WTC11 (cell line): ENCODE results near the gene PEX10.

Experiments used
- CREB1 ChIP-seq: sonication (generic); formaldehyde crosslinking; IDR thresholded peaks from 2 replicates; pipeline ENCODE4 v1.8.0; 2023; ENCODE audit warnings: mild to moderate bottlenecking, missing genetic modification reagents
- CTCF ChIP-seq: fragments of 200-600 bp; IDR thresholded peaks from 2 replicates; pipeline ENCODE4 v1.8.0; 2022; ENCODE audit warnings: antibody characterized with exemption
- ELF4 ChIP-seq: sonication (generic); formaldehyde crosslinking; IDR thresholded peaks from 2 replicates; pipeline ENCODE4 v1.8.1; 2022; ENCODE audit warnings: low read depth, mild to moderate bottlenecking, moderate library complexity, missing genetic modification reagents
- IRF1 ChIP-seq: sonication (generic); formaldehyde crosslinking; IDR thresholded peaks from 2 replicates; pipeline ENCODE4 v1.8.0; 2023; ENCODE audit warnings: missing genetic modification reagents
- JAZF1 ChIP-seq: fragments of 250-450 bp; sonication (Bioruptor Pico); IDR thresholded peaks from 2 replicates; pipeline ENCODE4 v1.9.0; 2021; ENCODE audit warnings: moderate library complexity, mild to moderate bottlenecking, inconsistent platforms
- JUN ChIP-seq: sonication (generic); formaldehyde crosslinking; IDR thresholded peaks from 2 replicates; pipeline ENCODE4 v1.8.0; 2023; ENCODE audit warnings: mild to moderate bottlenecking, missing genetic modification reagents
- MYBL2 ChIP-seq: sonication (generic); formaldehyde crosslinking; IDR thresholded peaks from 2 replicates; pipeline ENCODE4 v1.8.1; 2023; ENCODE audit warnings: mild to moderate bottlenecking, moderate library complexity, missing genetic modification reagents
- SP1 ChIP-seq: sonication (generic); formaldehyde crosslinking; conservative IDR thresholded peaks from 2 replicates; pipeline ENCODE4 v1.8.1; 2022; ENCODE audit warnings: missing genetic modification reagents
- USF2 ChIP-seq: sonication (generic); formaldehyde crosslinking; IDR thresholded peaks from 2 replicates; pipeline ENCODE4 v1.8.1; 2023; ENCODE audit warnings: mild to moderate bottlenecking, missing genetic modification reagents, moderate library complexity
- ZBTB21 ChIP-seq: sonication (generic); formaldehyde crosslinking; IDR thresholded peaks from 2 replicates; pipeline ENCODE4 v1.8.1; 2023; ENCODE audit warnings: mild to moderate bottlenecking, missing genetic modification reagents, borderline replicate concordance
- ZMAT4 ChIP-seq: fragments of 250-450 bp; sonication (Bioruptor Pico); IDR thresholded peaks from 2 replicates; pipeline ENCODE4 v1.9.0; 2021; ENCODE audit warnings: mild to moderate bottlenecking
- ZNF512 ChIP-seq: sonication (generic); formaldehyde crosslinking; IDR thresholded peaks from 2 replicates; pipeline ENCODE4 v1.8.1; 2022; ENCODE audit warnings: missing genetic modification reagents, borderline replicate concordance

- TF ChIP-seq CTCF: no peak
- no peak for TF ChIP-seq IRF1
- no peak for TF ChIP-seq CREB1 (CRISPR knock-in tag)
- TF ChIP-seq MYBL2 (CRISPR knock-in tag): no peak
- no peak for TF ChIP-seq USF2 (CRISPR knock-in tag)
- no peak for TF ChIP-seq JAZF1 (CRISPR knock-in tag)
- TF ChIP-seq JUN: no peak
- no peak for TF ChIP-seq ZBTB21 (CRISPR knock-in tag)
- no peak for TF ChIP-seq SP1 (CRISPR knock-in tag)
- no peak for TF ChIP-seq ZNF512
- no peak for TF ChIP-seq ZMAT4 (CRISPR knock-in tag)
- no peak for TF ChIP-seq ELF4 (CRISPR knock-in tag)
Measured at GRCh38 chr1:2373551-2374251, 38.7 kb downstream of the PEX10 start.
